Ectodermal cell (in vitro differentiated cells): Measurements from ENCODE around the gene BRINP2.

Experiments used
- H3K27ac ChIP-seq: 2 replicates; pipeline ENCODE4 v1.7.0; 2013; ENCODE audit warnings: mild to moderate bottlenecking, low read depth, low read length; ENCODE audit not compliant: insufficient read depth, poor library complexity, severe bottlenecking
- H3K27me3 ChIP-seq: 2 replicates; pipeline ENCODE4 v1.7.0; 2013; ENCODE audit warnings: mild to moderate bottlenecking, low read length; ENCODE audit not compliant: insufficient read depth, control insufficient read depth, poor library complexity, severe bottlenecking
- H3K36me3 ChIP-seq: one replicate; pipeline ENCODE4 v1.7.0; 2013; ENCODE audit warnings: low read length; ENCODE audit not compliant: control insufficient read depth, insufficient read depth
- H3K4me1 ChIP-seq: one replicate; pipeline ENCODE4 v1.7.0; 2013; ENCODE audit warnings: low read length; ENCODE audit not compliant: control insufficient read depth, insufficient read depth
- H3K4me3 ChIP-seq: 2 replicates; pipeline ENCODE4 v1.7.0; 2013; ENCODE audit warnings: low read depth, low read length, control low read depth; ENCODE audit not compliant: insufficient read depth
- H3K9me3 ChIP-seq: 2 replicates; pipeline ENCODE4 v1.7.0; 2013; ENCODE audit warnings: mild to moderate bottlenecking, low read length, moderate library complexity; ENCODE audit not compliant: control insufficient read depth
- WGBS, 2 experiments: methylation state at CpG; one replicate each; pipeline ENCODE4 v1.1.7; 2013; ENCODE audit warnings: missing lambda C conversion rate in 2 of 2; 5-methylcytosine and 5-hydroxymethylcytosine counted together

The BRINP2 gene

GRCh38 chr1:177287994-177288393, 117.2 kb downstream of the BRINP2 start:
- Histone ChIP-seq H3K9me3 (no peaks in the 10 kb centered on the region), H3K27me3 (no peaks in the 10 kb centered on the region), H3K36me3 (no peaks in the 10 kb centered on the region), H3K27ac (no peak overlapping the region), H3K4me3 (no peak overlapping the region), H3K4me1 (peaks cover under 1% of the 10 kb centered on the region)
- 90 to 98% methylated on average over 2 of the region's 2 CpGs for WGBS, 2 experiments

- Histone ChIP-seq H3K4me3 (no peak overlapping the region), H3K27ac (no peak overlapping the region), H3K27me3 (no peaks in the 10 kb centered on the region), H3K9me3 (no peaks in the 10 kb centered on the region), H3K36me3 (no peaks in the 10 kb centered on the region), H3K4me1 (no peaks in the 10 kb centered on the region)
- 87 to 89% methylated on average over 2 of the region's 2 CpGs for WGBS, 2 experiments
Observed at GRCh38 chr1:177289532-177289931, 118.8 kb downstream of the BRINP2 start.

DNA sequence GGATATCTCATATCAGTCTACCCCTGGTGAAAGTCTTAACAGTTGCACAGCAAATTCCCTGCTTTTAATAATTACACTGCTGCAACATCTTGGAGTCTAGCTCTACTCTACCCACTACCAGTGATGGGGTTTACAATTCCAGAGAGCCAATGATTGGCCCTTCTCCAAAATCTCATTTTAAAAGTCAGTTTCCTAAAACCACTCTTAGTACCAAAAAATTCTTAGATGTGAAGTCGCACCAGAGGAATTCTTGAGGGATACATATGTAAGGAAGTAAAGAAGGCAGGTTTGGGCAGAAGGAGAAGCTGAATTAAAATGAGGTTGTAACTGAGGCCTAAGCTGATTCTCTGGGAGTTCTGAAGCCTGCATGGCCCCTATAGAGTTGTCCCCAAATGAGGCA, 129.7 kb downstream of the BRINP2 start:
- no peaks in the 10 kb centered on the region for H3K9me3 ChIP-seq
- H3K27ac ChIP-seq: no peak overlapping the region
- no peak overlapping the region for H3K4me3 ChIP-seq
- WGBS, 2 experiments: 94 to 95% methylated on average over 1 of the region's 1 CpG
- no peaks in the 10 kb centered on the region for H3K27me3 ChIP-seq
- peaks cover 8% of the 10 kb centered on the region for H3K4me1 ChIP-seq
- no peaks in the 10 kb centered on the region for H3K36me3 ChIP-seq

- Histone ChIP-seq H3K36me3 (no peaks in the 10 kb centered on the region), H3K27me3 (no peaks in the 10 kb centered on the region), H3K27ac (no peak overlapping the region), H3K4me3 (no peak overlapping the region), H3K4me1 (peaks cover 15% of the 10 kb centered on the region), H3K9me3 (no peaks in the 10 kb centered on the region)
- WGBS, 2 experiments: 81 to 85% methylated on average over 1 of the region's 1 CpG
Observed at GRCh38 chr1:177301425-177302124, 130.8 kb downstream of the BRINP2 start.

- H3K36me3 ChIP-seq: no peaks in the 10 kb centered on the region
- 88 to 90% methylated on average over 7 of the region's 7 CpGs for WGBS, 2 experiments
- no peak overlapping the region for H3K27ac ChIP-seq
- H3K9me3 ChIP-seq: no peaks in the 10 kb centered on the region
- peaks cover 15% of the 10 kb centered on the region for H3K4me1 ChIP-seq
- H3K4me3 ChIP-seq: no peak overlapping the region
- H3K27me3 ChIP-seq: no peaks in the 10 kb centered on the region
Observed at GRCh38 chr1:177302357-177303044, 131.7 kb downstream of the BRINP2 start.

- Histone ChIP-seq H3K27ac (no peak overlapping the region), H3K4me3 (no peak overlapping the region), H3K9me3 (no peaks in the 10 kb centered on the region), H3K27me3 (no peaks in the 10 kb centered on the region), H3K4me1 (peaks cover 16% of the 10 kb centered on the region), H3K36me3 (no peaks in the 10 kb centered on the region)
- WGBS, 2 experiments: 61 to 70% methylated on average over 11 of the region's 11 CpGs
Observed at GRCh38 chr1:177305040-177306018, 134.6 kb downstream of the BRINP2 start.

DNA sequence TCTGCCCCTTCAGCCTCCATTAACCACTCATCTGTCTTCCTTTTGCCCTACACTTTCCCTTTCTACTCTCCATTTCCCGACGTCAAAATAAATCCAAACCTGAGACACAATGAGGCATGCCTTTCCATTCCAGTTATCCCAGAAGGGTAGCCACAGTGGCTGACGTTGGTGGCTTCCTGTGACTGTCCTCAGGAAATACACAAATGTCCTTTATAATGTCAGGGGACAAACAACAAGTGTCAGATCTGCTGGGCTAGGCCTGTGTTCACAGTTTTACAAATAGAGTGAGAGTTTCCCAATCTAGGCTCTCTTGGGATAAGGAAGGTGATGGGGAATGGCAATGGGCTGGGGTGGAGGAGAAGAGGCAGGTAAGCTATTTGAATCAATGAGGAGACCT, 135.3 kb downstream of the BRINP2 start:
- 82 to 83% methylated on average over 3 of the region's 3 CpGs for WGBS, 2 experiments
- peaks cover 21% of the 10 kb centered on the region for H3K4me1 ChIP-seq
- H3K4me3 ChIP-seq: no peak overlapping the region
- H3K36me3 ChIP-seq: no peaks in the 10 kb centered on the region
- H3K27ac ChIP-seq: no peak overlapping the region
- H3K9me3 ChIP-seq: no peaks in the 10 kb centered on the region
- H3K27me3 ChIP-seq: no peaks in the 10 kb centered on the region

GRCh38 chr1:177306981-177307380, 136.2 kb downstream of the BRINP2 start:
- Histone ChIP-seq H3K36me3 (no peaks in the 10 kb centered on the region), H3K4me1 (peaks cover 26% of the 10 kb centered on the region), H3K27ac (no peak overlapping the region), H3K4me3 (no peak overlapping the region), H3K9me3 (no peaks in the 10 kb centered on the region), H3K27me3 (no peaks in the 10 kb centered on the region)
- WGBS, 2 experiments: 88 to 89% methylated on average over 1 of the region's 1 CpG

DNA sequence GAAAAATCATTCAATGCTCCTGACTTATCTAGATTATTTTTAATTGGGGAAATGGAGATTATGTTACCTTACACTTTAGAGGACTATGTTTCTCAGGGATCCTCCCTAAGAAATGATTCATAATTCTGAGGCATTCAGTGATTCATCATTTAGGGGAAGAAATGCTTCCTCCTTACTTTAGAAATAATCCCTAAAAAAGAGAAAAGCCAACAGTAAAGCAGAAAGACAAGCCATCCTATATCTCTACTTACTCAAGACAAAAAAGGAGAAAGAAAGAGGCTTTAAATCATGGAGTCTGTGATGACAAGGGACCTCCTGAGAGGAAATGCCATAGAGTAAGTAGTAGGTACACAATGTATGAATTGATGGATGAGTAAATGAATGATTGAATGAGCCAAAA, 137.0 kb downstream of the BRINP2 start:
- Histone ChIP-seq H3K27me3 (no peaks in the 10 kb centered on the region), H3K4me3 (no peak overlapping the region)

DNA sequence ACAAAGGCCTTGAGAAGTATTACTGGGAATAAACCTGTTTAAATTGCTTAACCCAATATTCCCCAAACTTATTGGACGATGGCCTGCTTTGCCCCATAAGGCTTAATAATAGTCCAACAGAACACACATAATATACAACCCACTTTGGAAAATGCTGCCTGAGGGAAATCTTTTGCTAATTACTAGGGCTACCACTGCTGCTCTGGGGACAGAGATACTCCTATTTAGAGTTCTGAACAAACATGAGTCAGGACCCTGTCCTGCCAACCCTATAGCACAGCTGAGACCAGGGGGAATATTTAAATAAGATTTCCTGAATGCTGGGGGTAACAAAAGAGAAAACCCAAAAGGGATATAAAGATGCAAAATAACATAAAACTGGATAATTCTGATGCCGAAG, 139.1 kb downstream of the BRINP2 start:
- 45 to 48% methylated on average over 2 of the region's 2 CpGs for whole genome bisulfite sequencing, 2 experiments
- peaks cover 21% of the 10 kb centered on the region for H3K4me1 ChIP-seq
- H3K27me3 ChIP-seq: no peaks in the 10 kb centered on the region
- H3K27ac ChIP-seq: no peak overlapping the region
- no peaks in the 10 kb centered on the region for H3K9me3 ChIP-seq
- no peak overlapping the region for H3K4me3 ChIP-seq
- no peaks in the 10 kb centered on the region for H3K36me3 ChIP-seq

More for the DNA sequence above, 137.0 kb downstream of the BRINP2 start:
- Histone ChIP-seq H3K9me3 (no peaks in the 10 kb centered on the region), H3K27ac (no peak overlapping the region), H3K4me1 (peaks cover 21% of the 10 kb centered on the region), H3K36me3 (no peaks in the 10 kb centered on the region)
